GM23338 (cell line): ENCODE data around the gene GRID2IP. TPM values are rescaled to one million over a fixed set of nuclear protein-coding genes. Genes with fewer than 3 reads are reported as not detected.

Experiments
- ATAC-seq: fragments of 200-7000 bp; cut with Tn5 transposase; 3 replicates; pipeline ENCODE4 v1.9.1; 2020
- DNase-seq: peaks from one replicate; pipeline ENCODE4 v3.0.0-alpha.2; 2015; ENCODE audit warnings: low spot score
- H2AFZ ChIP-seq: fragments of 200-600 bp; sonication (generic); 2 replicates; pipeline ENCODE4 v1.8.0; 2016; ENCODE audit warnings: antibody characterized with exemption, mild to moderate bottlenecking, moderate library complexity
- H3F3A ChIP-seq: fragments of 200-600 bp; sonication (generic); replicated peaks from 2 replicates; pipeline ENCODE4 v1.8.0; 2017; ENCODE audit warnings: antibody characterized with exemption, mixed run types, low read depth
- H3K27ac ChIP-seq: fragments of 200-600 bp; sonication (generic); 2 replicates; pipeline ENCODE4 v1.6.1; 2016; ENCODE audit warnings: low read depth
- H3K27me3 ChIP-seq: fragments of 200-600 bp; sonication (generic); 2 replicates; pipeline ENCODE4 v1.8.0; 2016; ENCODE audit warnings: mild to moderate bottlenecking, mixed run types, moderate library complexity; ENCODE audit not compliant: insufficient read depth
- H3K36me3 ChIP-seq: fragments of 200-600 bp; sonication (generic); 2 replicates; pipeline ENCODE4 v1.8.0; 2016; ENCODE audit warnings: mild to moderate bottlenecking; ENCODE audit not compliant: insufficient read depth
- H3K4me1 ChIP-seq: fragments of 200-600 bp; sonication (generic); 2 replicates; pipeline ENCODE4 v1.8.0; 2016; ENCODE audit warnings: mild to moderate bottlenecking, moderate library complexity; ENCODE audit not compliant: insufficient read depth
- H3K4me2 ChIP-seq: fragments of 200-600 bp; sonication (generic); 2 replicates; pipeline ENCODE4 v1.7.1; 2017; ENCODE audit warnings: mixed run types
- H3K4me3 ChIP-seq: fragments of 200-600 bp; sonication (generic); 2 replicates; pipeline ENCODE4 v1.6.1; 2016; ENCODE audit warnings: mixed run types
- H3K79me2 ChIP-seq: fragments of 200-600 bp; sonication (generic); replicated peaks from 2 replicates; pipeline ENCODE4 v1.8.0; 2017; ENCODE audit warnings: mild to moderate bottlenecking; ENCODE audit not compliant: insufficient read depth
- H3K9me2 ChIP-seq: fragments of 200-600 bp; sonication (generic); 2 replicates; pipeline ENCODE4 v1.8.0; 2017; ENCODE audit not compliant: insufficient read depth
- H4K20me1 ChIP-seq: fragments of 200-600 bp; sonication (generic); replicated peaks from 2 replicates; pipeline ENCODE4 v1.8.0; 2017; ENCODE audit warnings: mild to moderate bottlenecking; ENCODE audit not compliant: insufficient read depth
- H3K27ac Mint-ChIP-seq: 2 replicates; pipeline ENCODE4 v1.8.0; 2020; ENCODE audit warnings: inconsistent platforms, mild to moderate bottlenecking, moderate library complexity, mixed read lengths
- H3K27me3 Mint-ChIP-seq: 3 replicates; pipeline ENCODE4 v1.8.0; 2022; ENCODE audit warnings: low read depth, mild to moderate bottlenecking, moderate library complexity, mixed read lengths, inconsistent platforms; ENCODE audit not compliant: insufficient read depth, poor library complexity
- H3K36me3 Mint-ChIP-seq: 3 replicates; pipeline ENCODE4 v1.8.0; 2021; ENCODE audit warnings: low read depth, mild to moderate bottlenecking, inconsistent platforms, moderate library complexity, mixed read lengths
- H3K4me1 Mint-ChIP-seq: 3 replicates; pipeline ENCODE4 v1.8.0; 2020; ENCODE audit warnings: mild to moderate bottlenecking, inconsistent platforms, mixed read lengths
- H3K4me3 Mint-ChIP-seq: 3 replicates; pipeline ENCODE4 v1.8.0; 2021; ENCODE audit warnings: moderate library complexity, mild to moderate bottlenecking, inconsistent platforms, mixed read lengths
- H3K9me3 Mint-ChIP-seq: 3 replicates; pipeline ENCODE4 v1.8.0; 2020; ENCODE audit warnings: moderate library complexity, mild to moderate bottlenecking, inconsistent platforms, mixed read lengths
- CREB1 ChIP-seq: fragments of 250-450 bp; sonication (Bioruptor Pico); IDR thresholded peaks from 2 replicates; pipeline ENCODE4 v1.5.0; 2020; ENCODE audit warnings: low read depth, mild to moderate bottlenecking, moderate library complexity
- EZH2 ChIP-seq: fragments of 200-600 bp; sonication (generic); IDR thresholded peaks from one replicate; pipeline ENCODE4 v1.8.0; 2017; ENCODE audit warnings: antibody characterized with exemption, mild to moderate bottlenecking, low read depth; ENCODE audit not compliant: unreplicated experiment
- JUNB ChIP-seq: IDR thresholded peaks from one replicate; pipeline ENCODE4 v1.6.1; 2016; ENCODE audit warnings: antibody characterized with exemption; ENCODE audit not compliant: unreplicated experiment
- NANOG ChIP-seq: IDR thresholded peaks from 2 replicates; pipeline ENCODE4 v1.6.1; 2016; ENCODE audit warnings: antibody characterized with exemption, borderline replicate concordance
- POLR2AphosphoS5 ChIP-seq: IDR thresholded peaks from 2 replicates; pipeline ENCODE4 v1.6.1; 2016; ENCODE audit warnings: antibody characterized with exemption, low read depth
- STAT1 ChIP-seq: IDR thresholded peaks from one replicate; pipeline ENCODE4 v1.6.1; 2016; ENCODE audit warnings: antibody characterized with exemption; ENCODE audit not compliant: unreplicated experiment
- ZNF114 ChIP-seq: fragments of 250-450 bp; sonication (Bioruptor Pico); IDR thresholded peaks from 2 replicates; pipeline ENCODE4 v1.5.0; 2020; ENCODE audit warnings: mild to moderate bottlenecking, moderate library complexity
- ZNF331 ChIP-seq: fragments of 250-450 bp; sonication (Bioruptor Pico); IDR thresholded peaks from 2 replicates; pipeline ENCODE4 v1.5.0; 2020; ENCODE audit warnings: low read depth, mild to moderate bottlenecking, moderate library complexity
- polyA plus RNA-seq: library from polyadenylated mRNA; unstranded; fragments of >200 nt; fragmentation: Nextera tagmentation; extraction: Ambion mirVana; gene quantifications from 2 replicates; pipeline ENCODE4 v1.2.1, GENCODE V29; 2016
- total RNA-seq: library from RNA; depleted of rRNA; stranded (reverse); fragments of >200 nt; shearing (Covaris generic); gene quantifications from 2 replicates; pipeline ENCODE4 v1.2.3, GENCODE V29; 2014
- TF ChIP-seq, protein P1 (sequence below), 2 experiments: fragments of 200-600 bp in 1 of 2; sonication (generic) in 1 of 2; conservative IDR thresholded peaks; 2 replicates each; pipeline versions ENCODE4 v1.5.1 to v1.6.1; 2016 to 2017; ENCODE audit warnings: antibody characterized with exemption in 2 of 2, low read depth in 2 of 2, mild to moderate bottlenecking in 2 of 2, moderate library complexity in 1 of 2
- TF ChIP-seq, protein P2 (sequence below): IDR thresholded peaks from one replicate; pipeline ENCODE4 v1.6.1; 2018; ENCODE audit warnings: antibody characterized with exemption; ENCODE audit not compliant: unreplicated experiment
- TF ChIP-seq, protein P3 (sequence below): fragments of 250-450 bp; sonication (Bioruptor Pico); IDR thresholded peaks from 2 replicates; pipeline ENCODE4 v1.5.0; 2020; ENCODE audit warnings: mild to moderate bottlenecking, moderate library complexity

The GRID2IP gene
- total and polyA plus RNA-seq, 2 experiments from 2014 or later, result 0.73 to 1.5 TPM

DNA sequence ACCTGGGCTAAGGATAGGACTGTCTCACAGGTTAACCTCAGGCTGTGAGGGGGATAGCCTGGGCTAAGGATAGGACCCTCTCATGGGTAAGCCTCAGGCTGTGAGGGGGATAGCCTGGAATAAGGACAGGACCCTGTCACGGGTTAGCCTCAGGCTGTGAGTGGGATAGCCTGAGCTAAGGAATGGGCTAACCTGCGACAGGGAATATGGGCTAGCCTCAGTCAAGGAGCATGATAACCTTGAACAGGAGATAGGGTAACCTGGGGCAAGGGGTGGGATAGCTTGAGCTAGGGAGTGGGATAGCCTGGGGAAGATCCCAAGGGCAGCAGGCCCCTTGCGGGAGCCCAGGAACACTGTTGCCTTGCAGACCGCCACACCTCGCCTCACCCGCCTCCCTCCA is 42.7 kb downstream of the GRID2IP start:
- peaks cover 12% of the 10 kb centered on the region for H3K27me3 Mint-ChIP-seq
- no peaks in the 10 kb centered on the region; the same call in 1 of the 2 replicates for H3K4me1 ChIP-seq
- no peak overlapping the region for H3K4me3 ChIP-seq
- no peak overlapping the region for H3K27ac Mint-ChIP-seq
- peaks cover 7% of the 10 kb centered on the region; the same call in 1 of the 3 replicates for H3K36me3 Mint-ChIP-seq
- no peak for DNase-seq
- H2AFZ ChIP-seq, result no peak overlapping the region
- H3K4me1 Mint-ChIP-seq, result peaks cover 5% of the 10 kb centered on the region
- H4K20me1 ChIP-seq, result no peaks in the 10 kb centered on the region
- H3K9me2 ChIP-seq, result no peaks in the 10 kb centered on the region
- TF ChIP-seq, protein P1, sequence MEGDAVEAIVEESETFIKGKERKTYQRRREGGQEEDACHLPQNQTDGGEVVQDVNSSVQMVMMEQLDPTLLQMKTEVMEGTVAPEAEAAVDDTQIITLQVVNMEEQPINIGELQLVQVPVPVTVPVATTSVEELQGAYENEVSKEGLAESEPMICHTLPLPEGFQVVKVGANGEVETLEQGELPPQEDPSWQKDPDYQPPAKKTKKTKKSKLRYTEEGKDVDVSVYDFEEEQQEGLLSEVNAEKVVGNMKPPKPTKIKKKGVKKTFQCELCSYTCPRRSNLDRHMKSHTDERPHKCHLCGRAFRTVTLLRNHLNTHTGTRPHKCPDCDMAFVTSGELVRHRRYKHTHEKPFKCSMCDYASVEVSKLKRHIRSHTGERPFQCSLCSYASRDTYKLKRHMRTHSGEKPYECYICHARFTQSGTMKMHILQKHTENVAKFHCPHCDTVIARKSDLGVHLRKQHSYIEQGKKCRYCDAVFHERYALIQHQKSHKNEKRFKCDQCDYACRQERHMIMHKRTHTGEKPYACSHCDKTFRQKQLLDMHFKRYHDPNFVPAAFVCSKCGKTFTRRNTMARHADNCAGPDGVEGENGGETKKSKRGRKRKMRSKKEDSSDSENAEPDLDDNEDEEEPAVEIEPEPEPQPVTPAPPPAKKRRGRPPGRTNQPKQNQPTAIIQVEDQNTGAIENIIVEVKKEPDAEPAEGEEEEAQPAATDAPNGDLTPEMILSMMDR (conservative IDR thresholded peaks at IDR 0.05; ENCODE audit: low read depth in 2 of 2), result no peak
- TF ChIP-seq CREB1 (CRISPR knock-in tag) (no peak), ZNF331 (CRISPR knock-in tag) (no peak), NANOG (no peak), ZNF114 (no peak), EZH2 (no peak), JUNB (no peak)
- no peaks in the 10 kb centered on the region for H3K79me2 ChIP-seq
- peaks cover 6% of the 10 kb centered on the region; the same call in 1 of the 2 replicates for H3F3A ChIP-seq
- no peaks in the 10 kb centered on the region for H3K27me3 ChIP-seq
- no peak overlapping the region for H3K27ac ChIP-seq
- H3K4me2 ChIP-seq, result no peak overlapping the region
- no peaks in the 10 kb centered on the region for H3K9me3 Mint-ChIP-seq
- no peaks in the 10 kb centered on the region for H3K36me3 ChIP-seq
- ATAC-seq, result no peak
- H3K4me3 Mint-ChIP-seq, result no peak overlapping the region

DNA sequence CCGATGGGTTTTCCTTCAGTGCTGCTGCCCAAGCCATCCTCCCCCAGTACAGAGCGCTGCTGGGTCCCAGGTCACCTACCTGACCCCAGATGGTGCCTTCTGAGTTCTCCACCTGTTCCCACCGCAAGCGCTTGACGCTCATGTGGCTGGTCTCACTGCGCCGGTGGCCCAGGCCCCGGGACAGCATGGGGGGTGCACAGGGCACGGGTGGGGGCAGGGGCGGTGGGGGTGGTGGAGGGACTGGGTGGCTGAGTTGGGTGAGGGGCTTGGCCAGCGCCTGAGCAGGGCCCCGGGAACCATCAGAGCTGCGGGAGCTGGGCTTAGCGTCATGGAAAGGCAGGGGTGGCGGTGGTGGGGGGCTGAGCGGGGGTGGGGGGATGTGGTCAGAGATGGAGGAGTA is 43.4 kb downstream of the GRID2IP start:
- H3K36me3 ChIP-seq, result no peaks in the 10 kb centered on the region
- H3K27ac Mint-ChIP-seq, result no peak overlapping the region
- no peak overlapping the region for H3K27ac ChIP-seq
- H3K4me3 Mint-ChIP-seq, result no peak overlapping the region
- no peaks in the 10 kb centered on the region for H4K20me1 ChIP-seq
- DNase-seq (no peak), ATAC-seq (no peak)
- peaks cover 5% of the 10 kb centered on the region for H3K4me1 Mint-ChIP-seq
- peaks cover 4% of the 10 kb centered on the region; the same call in 1 of the 3 replicates for H3K36me3 Mint-ChIP-seq
- no peaks in the 10 kb centered on the region for H3K9me3 Mint-ChIP-seq
- TF ChIP-seq, protein P2, sequence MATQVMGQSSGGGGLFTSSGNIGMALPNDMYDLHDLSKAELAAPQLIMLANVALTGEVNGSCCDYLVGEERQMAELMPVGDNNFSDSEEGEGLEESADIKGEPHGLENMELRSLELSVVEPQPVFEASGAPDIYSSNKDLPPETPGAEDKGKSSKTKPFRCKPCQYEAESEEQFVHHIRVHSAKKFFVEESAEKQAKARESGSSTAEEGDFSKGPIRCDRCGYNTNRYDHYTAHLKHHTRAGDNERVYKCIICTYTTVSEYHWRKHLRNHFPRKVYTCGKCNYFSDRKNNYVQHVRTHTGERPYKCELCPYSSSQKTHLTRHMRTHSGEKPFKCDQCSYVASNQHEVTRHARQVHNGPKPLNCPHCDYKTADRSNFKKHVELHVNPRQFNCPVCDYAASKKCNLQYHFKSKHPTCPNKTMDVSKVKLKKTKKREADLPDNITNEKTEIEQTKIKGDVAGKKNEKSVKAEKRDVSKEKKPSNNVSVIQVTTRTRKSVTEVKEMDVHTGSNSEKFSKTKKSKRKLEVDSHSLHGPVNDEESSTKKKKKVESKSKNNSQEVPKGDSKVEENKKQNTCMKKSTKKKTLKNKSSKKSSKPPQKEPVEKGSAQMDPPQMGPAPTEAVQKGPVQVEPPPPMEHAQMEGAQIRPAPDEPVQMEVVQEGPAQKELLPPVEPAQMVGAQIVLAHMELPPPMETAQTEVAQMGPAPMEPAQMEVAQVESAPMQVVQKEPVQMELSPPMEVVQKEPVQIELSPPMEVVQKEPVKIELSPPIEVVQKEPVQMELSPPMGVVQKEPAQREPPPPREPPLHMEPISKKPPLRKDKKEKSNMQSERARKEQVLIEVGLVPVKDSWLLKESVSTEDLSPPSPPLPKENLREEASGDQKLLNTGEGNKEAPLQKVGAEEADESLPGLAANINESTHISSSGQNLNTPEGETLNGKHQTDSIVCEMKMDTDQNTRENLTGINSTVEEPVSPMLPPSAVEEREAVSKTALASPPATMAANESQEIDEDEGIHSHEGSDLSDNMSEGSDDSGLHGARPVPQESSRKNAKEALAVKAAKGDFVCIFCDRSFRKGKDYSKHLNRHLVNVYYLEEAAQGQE, result no peak
- no peak for TF ChIP-seq ZNF114
- TF ChIP-seq, protein P3, sequence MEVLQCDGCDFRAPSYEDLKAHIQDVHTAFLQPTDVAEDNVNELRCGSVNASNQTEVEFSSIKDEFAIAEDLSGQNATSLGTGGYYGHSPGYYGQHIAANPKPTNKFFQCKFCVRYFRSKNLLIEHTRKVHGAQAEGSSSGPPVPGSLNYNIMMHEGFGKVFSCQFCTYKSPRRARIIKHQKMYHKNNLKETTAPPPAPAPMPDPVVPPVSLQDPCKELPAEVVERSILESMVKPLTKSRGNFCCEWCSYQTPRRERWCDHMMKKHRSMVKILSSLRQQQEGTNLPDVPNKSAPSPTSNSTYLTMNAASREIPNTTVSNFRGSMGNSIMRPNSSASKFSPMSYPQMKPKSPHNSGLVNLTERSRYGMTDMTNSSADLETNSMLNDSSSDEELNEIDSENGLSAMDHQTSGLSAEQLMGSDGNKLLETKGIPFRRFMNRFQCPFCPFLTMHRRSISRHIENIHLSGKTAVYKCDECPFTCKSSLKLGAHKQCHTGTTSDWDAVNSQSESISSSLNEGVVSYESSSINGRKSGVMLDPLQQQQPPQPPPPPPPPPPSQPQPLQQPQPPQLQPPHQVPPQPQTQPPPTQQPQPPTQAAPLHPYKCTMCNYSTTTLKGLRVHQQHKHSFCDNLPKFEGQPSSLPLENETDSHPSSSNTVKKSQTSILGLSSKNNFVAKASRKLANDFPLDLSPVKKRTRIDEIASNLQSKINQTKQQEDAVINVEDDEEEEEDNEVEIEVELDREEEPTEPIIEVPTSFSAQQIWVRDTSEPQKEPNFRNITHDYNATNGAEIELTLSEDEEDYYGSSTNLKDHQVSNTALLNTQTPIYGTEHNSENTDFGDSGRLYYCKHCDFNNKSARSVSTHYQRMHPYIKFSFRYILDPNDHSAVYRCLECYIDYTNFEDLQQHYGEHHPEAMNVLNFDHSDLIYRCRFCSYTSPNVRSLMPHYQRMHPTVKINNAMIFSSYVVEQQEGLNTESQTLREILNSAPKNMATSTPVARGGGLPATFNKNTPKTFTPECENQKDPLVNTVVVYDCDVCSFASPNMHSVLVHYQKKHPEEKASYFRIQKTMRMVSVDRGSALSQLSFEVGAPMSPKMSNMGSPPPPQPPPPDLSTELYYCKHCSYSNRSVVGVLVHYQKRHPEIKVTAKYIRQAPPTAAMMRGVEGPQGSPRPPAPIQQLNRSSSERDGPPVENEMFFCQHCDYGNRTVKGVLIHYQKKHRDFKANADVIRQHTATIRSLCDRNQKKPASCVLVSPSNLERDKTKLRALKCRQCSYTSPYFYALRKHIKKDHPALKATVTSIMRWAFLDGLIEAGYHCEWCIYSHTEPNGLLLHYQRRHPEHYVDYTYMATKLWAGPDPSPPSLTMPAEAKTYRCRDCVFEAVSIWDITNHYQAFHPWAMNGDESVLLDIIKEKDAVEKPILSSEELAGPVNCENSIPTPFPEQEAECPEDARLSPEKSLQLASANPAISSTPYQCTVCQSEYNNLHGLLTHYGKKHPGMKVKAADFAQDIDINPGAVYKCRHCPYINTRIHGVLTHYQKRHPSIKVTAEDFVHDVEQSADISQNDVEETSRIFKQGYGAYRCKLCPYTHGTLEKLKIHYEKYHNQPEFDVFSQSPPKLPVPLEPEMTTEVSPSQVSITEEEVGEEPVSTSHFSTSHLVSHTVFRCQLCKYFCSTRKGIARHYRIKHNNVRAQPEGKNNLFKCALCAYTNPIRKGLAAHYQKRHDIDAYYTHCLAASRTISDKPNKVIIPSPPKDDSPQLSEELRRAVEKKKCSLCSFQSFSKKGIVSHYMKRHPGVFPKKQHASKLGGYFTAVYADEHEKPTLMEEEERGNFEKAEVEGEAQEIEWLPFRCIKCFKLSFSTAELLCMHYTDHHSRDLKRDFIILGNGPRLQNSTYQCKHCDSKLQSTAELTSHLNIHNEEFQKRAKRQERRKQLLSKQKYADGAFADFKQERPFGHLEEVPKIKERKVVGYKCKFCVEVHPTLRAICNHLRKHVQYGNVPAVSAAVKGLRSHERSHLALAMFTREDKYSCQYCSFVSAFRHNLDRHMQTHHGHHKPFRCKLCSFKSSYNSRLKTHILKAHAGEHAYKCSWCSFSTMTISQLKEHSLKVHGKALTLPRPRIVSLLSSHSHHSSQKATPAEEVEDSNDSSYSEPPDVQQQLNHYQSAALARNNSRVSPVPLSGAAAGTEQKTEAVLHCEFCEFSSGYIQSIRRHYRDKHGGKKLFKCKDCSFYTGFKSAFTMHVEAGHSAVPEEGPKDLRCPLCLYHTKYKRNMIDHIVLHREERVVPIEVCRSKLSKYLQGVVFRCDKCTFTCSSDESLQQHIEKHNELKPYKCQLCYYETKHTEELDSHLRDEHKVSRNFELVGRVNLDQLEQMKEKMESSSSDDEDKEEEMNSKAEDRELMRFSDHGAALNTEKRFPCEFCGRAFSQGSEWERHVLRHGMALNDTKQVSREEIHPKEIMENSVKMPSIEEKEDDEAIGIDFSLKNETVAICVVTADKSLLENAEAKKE (CRISPR knock-in tag), result no peak
- no peak for TF ChIP-seq JUNB
- TF ChIP-seq ZNF331 (CRISPR knock-in tag), result no peak
- TF ChIP-seq POLR2AphosphoS5, result no peak
- no peak for TF ChIP-seq NANOG
- TF ChIP-seq STAT1, result no peak
- H3K4me3 ChIP-seq, result no peak overlapping the region
- H3K4me1 ChIP-seq, result no peaks in the 10 kb centered on the region; the same call in 1 of the 2 replicates
- no peak overlapping the region for H3K4me2 ChIP-seq
- H3F3A ChIP-seq, result peaks cover 6% of the 10 kb centered on the region; the same call in 1 of the 2 replicates
- no peaks in the 10 kb centered on the region for H3K79me2 ChIP-seq
- H3K27me3 ChIP-seq, result no peaks in the 10 kb centered on the region
- H2AFZ ChIP-seq, result no peak overlapping the region
- H3K9me2 ChIP-seq, result no peaks in the 10 kb centered on the region
- H3K27me3 Mint-ChIP-seq, result peaks cover 12% of the 10 kb centered on the region
